Fibroblast of lung (primary cell): Measurements from ENCODE around the gene IL3. TPM values are rescaled to one million over a fixed set of nuclear protein-coding genes. Genes with fewer than 3 reads are reported as not detected.
A peak's percentile ranks its signal among the peaks of the same experiment; 100 is the strongest.

Experiments used
- DNase-seq, 2 donors: peaks; one replicate each; pipeline versions ENCODE4 v3.0.0 to v3.0.0-alpha.2; 2010; ENCODE audit warnings: low read depth in 2 of 2
- H2AFZ ChIP-seq: 2 replicates; pipeline ENCODE4 v1.5.1; 2012; ENCODE audit warnings: low read length, control low read depth, inconsistent platforms
- H3K27ac ChIP-seq: 2 replicates; pipeline ENCODE4 v1.5.1; 2011; ENCODE audit warnings: low read length, control low read depth; ENCODE audit not compliant: insufficient read depth
- H3K27me3 ChIP-seq: 2 replicates; pipeline ENCODE4 v1.5.1; 2011; ENCODE audit warnings: mild to moderate bottlenecking, low read length; ENCODE audit not compliant: control insufficient read depth, insufficient read depth
- H3K36me3 ChIP-seq: 2 replicates; pipeline ENCODE4 v1.5.1; 2011; ENCODE audit warnings: low read length; ENCODE audit not compliant: control insufficient read depth, insufficient read depth
- H3K4me1 ChIP-seq: 2 replicates; pipeline ENCODE4 v1.5.1; 2011; ENCODE audit warnings: low read length; ENCODE audit not compliant: control insufficient read depth, insufficient read depth; ENCODE audit errors: extremely low read depth
- H3K4me2 ChIP-seq: 2 replicates; pipeline ENCODE4 v1.5.1; 2011; ENCODE audit warnings: low read length, control low read depth; ENCODE audit not compliant: insufficient read depth; ENCODE audit errors: extremely low read depth
- H3K4me3 ChIP-seq, 4 experiments: fragments of 200-600 bp in 1 of 4; sonication (generic) in 1 of 4; replicated peaks in 1 of 4; 2 replicates each; pipeline ENCODE4 v1.5.1; 2011 to 2016; ENCODE audit warnings: low read length in 4 of 4, low read depth in 3 of 4, mild to moderate bottlenecking in 3 of 4, control low read depth in 2 of 4, inconsistent platforms in 1 of 4, mixed read lengths in 1 of 4; ENCODE audit not compliant: insufficient read depth in 1 of 4; ENCODE audit errors: control extremely low read depth in 1 of 4
- H3K79me2 ChIP-seq: 2 replicates; pipeline ENCODE4 v1.5.1; 2012; ENCODE audit warnings: mild to moderate bottlenecking, low read length, inconsistent platforms; ENCODE audit not compliant: control insufficient read depth, insufficient read depth
- H3K9ac ChIP-seq: 2 replicates; pipeline ENCODE4 v1.5.1; 2011; ENCODE audit warnings: mild to moderate bottlenecking, low read length, control low read depth; ENCODE audit not compliant: insufficient read depth
- H3K9me3 ChIP-seq: 2 replicates; pipeline ENCODE4 v1.5.1; 2012; ENCODE audit warnings: low read depth, low read length; ENCODE audit not compliant: control insufficient read depth, insufficient read depth
- H4K20me1 ChIP-seq: 2 replicates; pipeline ENCODE4 v1.5.1; 2011; ENCODE audit warnings: low read length; ENCODE audit not compliant: control insufficient read depth, insufficient read depth; ENCODE audit errors: extremely low read depth
- CTCF ChIP-seq, 2 donors: IDR thresholded peaks in 1 of 2; conservative IDR thresholded peaks in 1 of 2; 1 replicate in 1 of 2; 2 replicates in 1 of 2; pipeline ENCODE4 v1.5.1; 2011 to 2012; ENCODE audit warnings: low read length in 2 of 2, control low read depth in 1 of 2, inconsistent platforms in 1 of 2, low read depth in 1 of 2, mild to moderate bottlenecking in 1 of 2
- EZH2 ChIP-seq: IDR thresholded peaks from 2 replicates; pipeline ENCODE4 v1.5.1; 2012; ENCODE audit warnings: low read length, control low read depth, mild to moderate bottlenecking; ENCODE audit errors: missing control alignments
- polyA plus RNA-seq, 2 donors: library from polyadenylated mRNA; depleted of rRNA in 1 of 2; stranded (reverse) in 1 of 2; unstranded in 1 of 2; fragments of >200 nt; gene quantifications; 2 replicates each; pipeline ENCODE4 v1.2.1, GENCODE V29; 2011 to 2012; ENCODE audit warnings: missing spikeins in 1 of 2
- total RNA-seq: library from RNA; depleted of rRNA; stranded (reverse); fragments of >200 nt; gene quantifications from 2 replicates; pipeline ENCODE4 v1.2.1, GENCODE V29; 2014

Gene IL3
- total and polyA plus RNA-seq, 2 donors (not counting 1 experiment from before 2014, with no cell fraction given): not detected

- Histone ChIP-seq H3K4me1 (peaks cover 4% of the 10 kb centered on the region), H3K9ac (no peak overlapping the region), H4K20me1 (no peaks in the 10 kb centered on the region), H3K9me3 (no peaks in the 10 kb centered on the region), H3K27ac (no peak overlapping the region), H2AFZ (no peak overlapping the region), H3K27me3 (no peaks in the 10 kb centered on the region), H3K79me2 (no peaks in the 10 kb centered on the region), H3K4me2 (no peak overlapping the region), H3K36me3 (no peaks in the 10 kb centered on the region), H3K4me3 (no peak overlapping the region)
- peak; percentile 45 to 74 for DNase-seq
- TF ChIP-seq CTCF (conservative IDR thresholded peaks at IDR 0.05 in 1 of 2, IDR thresholded peaks at IDR 0.05 in 1 of 2; ENCODE audit: low read depth in 1 of 2, low read length in 2 of 2) (peak; percentile 96 to 99), EZH2 (no peak)
These were observed 4.4 kb downstream of the IL3 start for GRCh38 chr5:132064738-132065331.

- no peak overlapping the region for H3K4me3 ChIP-seq
- peaks cover 4% of the 10 kb centered on the region for H3K4me1 ChIP-seq
- H3K9ac ChIP-seq: no peak overlapping the region
- H3K27ac ChIP-seq: no peak overlapping the region
- H3K79me2 ChIP-seq: no peaks in the 10 kb centered on the region
- H3K27me3 ChIP-seq: no peaks in the 10 kb centered on the region
- H2AFZ ChIP-seq: no peak overlapping the region
- no peak for TF ChIP-seq EZH2
- TF ChIP-seq CTCF (conservative IDR thresholded peaks at IDR 0.05 in 1 of 2, IDR thresholded peaks at IDR 0.05 in 1 of 2; ENCODE audit: low read depth in 1 of 2, low read length in 2 of 2): peak; percentile 53 to 72
- H3K36me3 ChIP-seq: no peaks in the 10 kb centered on the region
- H4K20me1 ChIP-seq: no peaks in the 10 kb centered on the region
- H3K9me3 ChIP-seq: no peaks in the 10 kb centered on the region
- peak; percentile 60 to 75 for DNase-seq
- no peak overlapping the region for H3K4me2 ChIP-seq
These were observed 5.0 kb downstream of the IL3 start for GRCh38 chr5:132065351-132065937.

- no peaks in the 10 kb centered on the region for H3K27me3 ChIP-seq
- peaks cover 6% of the 10 kb centered on the region for H3K4me1 ChIP-seq
- no peak overlapping the region for H3K4me2 ChIP-seq
- TF ChIP-seq EZH2 (no peak), CTCF (conservative IDR thresholded peaks at IDR 0.05 in 1 of 2, IDR thresholded peaks at IDR 0.05 in 1 of 2; ENCODE audit: low read depth in 1 of 2, low read length in 2 of 2) (no peak)
- DNase-seq: no peak
- no peak overlapping the region for H3K4me3 ChIP-seq
- H4K20me1 ChIP-seq: no peaks in the 10 kb centered on the region
- H3K27ac ChIP-seq: no peak overlapping the region
- H2AFZ ChIP-seq: no peak overlapping the region
- H3K79me2 ChIP-seq: no peaks in the 10 kb centered on the region
- H3K9me3 ChIP-seq: no peaks in the 10 kb centered on the region
- H3K36me3 ChIP-seq: no peaks in the 10 kb centered on the region
- no peak overlapping the region for H3K9ac ChIP-seq
These were observed 5.7 kb downstream of the IL3 start for GRCh38 chr5:132065951-132066701.
